ENCODE data around the gene KRTAP5-6.

GRCh38 chr11:1676229-1676740, 20.7 kb upstream of the KRTAP5-6 start:
- no peak for TF ChIP-seq CTCF (conservative IDR thresholded peaks at IDR 0.05; ENCODE audit: low read depth, low read length)
- no peak for TF ChIP-seq EZH2 (IDR thresholded peaks at IDR 0.05; ENCODE audit: low read length, unreplicated experiment)
- TF ChIP-seq EZH2phosphoT487 (IDR thresholded peaks at IDR 0.05; ENCODE audit: borderline replicate concordance, low read length) = no peak

Measured in PC-3 (cell line).